Peyer's patch (tissue), 4 donors: ENCODE data around the gene CDK19. TPM values are rescaled to one million over a fixed set of nuclear protein-coding genes. Genes with fewer than 3 reads are reported as not detected.

Experiments
- DNase-seq, 3 donors: peaks; one replicate each; pipeline ENCODE4 v3.0.0-alpha.2; 2017 to 2019
- H3K27ac ChIP-seq, 4 donors: fragments of 200-600 bp; sonication (generic); one replicate each; pipeline ENCODE4 v1.5.1; 2016 to 2019
- H3K27me3 ChIP-seq, 2 donors: fragments of 200-600 bp; sonication (generic); one replicate each; pipeline ENCODE4 v1.5.1; 2019
- H3K36me3 ChIP-seq, 3 donors: fragments of 200-600 bp; sonication (generic); one replicate each; pipeline ENCODE4 v1.5.1; 2016 to 2019
- H3K4me1 ChIP-seq, 4 donors: fragments of 200-600 bp; sonication (generic); one replicate each; pipeline ENCODE4 v1.5.1; 2016 to 2019
- H3K4me3 ChIP-seq, 4 donors: fragments of 200-600 bp; sonication (generic); 1 replicate in 3 of 4; 2 replicates in 1 of 4; pipeline ENCODE4 v1.5.1; 2016 to 2019; ENCODE audit warnings: mild to moderate bottlenecking in 1 of 4
- H3K9me3 ChIP-seq, 4 donors: fragments of 200-600 bp; sonication (generic); one replicate each; pipeline ENCODE4 v1.5.1; 2016 to 2019; ENCODE audit warnings: mild to moderate bottlenecking in 1 of 4
- CTCF ChIP-seq, 6 experiments: fragments of 450-650 bp in 4 of 6; fragments of 200-600 bp in 2 of 6; sonication (generic) in 1 of 6; IDR thresholded peaks; one replicate each; pipeline ENCODE4 v1.5.1; 2017 to 2019; ENCODE audit warnings: antibody characterized with exemption in 6 of 6, mild to moderate bottlenecking in 3 of 6, moderate library complexity in 1 of 6
- POLR2A ChIP-seq, 2 donors: fragments of 450-650 bp; IDR thresholded peaks; one replicate each; pipeline ENCODE4 v1.5.1; 2017; ENCODE audit warnings: antibody characterized with exemption in 2 of 2, mild to moderate bottlenecking in 2 of 2, moderate library complexity in 2 of 2
- total RNA-seq, 4 donors: library from RNA; depleted of rRNA; stranded (reverse); fragments of >200 nt; gene quantifications; one replicate each; pipeline ENCODE4 v1.1.0, GENCODE V29; 2016

CDK19 gene
- total RNA-seq, 4 donors from 2014 or later, result 10.5 to 14.6 (median 12.9) TPM

- Histone ChIP-seq H3K27ac (no peak overlapping the region), H3K4me1 (no peaks in the 10 kb centered on the region), H3K27me3 (no peaks in the 10 kb centered on the region), H3K4me3 (no peak overlapping the region), H3K36me3 (no peaks in the 10 kb centered on the region), H3K9me3 (no peaks in the 10 kb centered on the region)
- DNase-seq, result no peak
- no peak for TF ChIP-seq POLR2A (IDR thresholded peaks at IDR 0.05)
- TF ChIP-seq CTCF (IDR thresholded peaks at IDR 0.05), result no peak
These were observed 138.9 kb downstream of the CDK19 start for GRCh38 chr6:110676396-110676795.

- no peaks in the 10 kb centered on the region for H3K4me1 ChIP-seq
- H3K9me3 ChIP-seq, result no peaks in the 10 kb centered on the region
- H3K36me3 ChIP-seq, result no peaks in the 10 kb centered on the region
- TF ChIP-seq CTCF (IDR thresholded peaks at IDR 0.05) (no peak), POLR2A (IDR thresholded peaks at IDR 0.05) (no peak)
- H3K27me3 ChIP-seq, result no peaks in the 10 kb centered on the region
- DNase-seq, result no peak
- no peak overlapping the region for H3K27ac ChIP-seq
- no peak overlapping the region for H3K4me3 ChIP-seq
These were observed 141.2 kb downstream of the CDK19 start for GRCh38 chr6:110674096-110674495.

GRCh38 chr6:110672122-110672521, 143.1 kb downstream of the CDK19 start:
- Histone ChIP-seq H3K36me3 (no peaks in the 10 kb centered on the region), H3K9me3 (no peaks in the 10 kb centered on the region), H3K4me1 (no peaks in the 10 kb centered on the region), H3K27ac (no peak overlapping the region), H3K27me3 (no peaks in the 10 kb centered on the region), H3K4me3 (no peak overlapping the region)
- no peak for TF ChIP-seq POLR2A (IDR thresholded peaks at IDR 0.05)
- TF ChIP-seq CTCF (IDR thresholded peaks at IDR 0.05), result no peak
- no peak for DNase-seq

GRCh38 chr6:110671447-110671846, 143.8 kb downstream of the CDK19 start:
- no peak overlapping the region for H3K4me3 ChIP-seq
- H3K9me3 ChIP-seq, result no peaks in the 10 kb centered on the region
- H3K27me3 ChIP-seq, result no peaks in the 10 kb centered on the region
- H3K4me1 ChIP-seq, result no peaks in the 10 kb centered on the region
- DNase-seq, result no peak
- H3K36me3 ChIP-seq, result no peaks in the 10 kb centered on the region
- TF ChIP-seq CTCF (IDR thresholded peaks at IDR 0.05), result no peak
- TF ChIP-seq POLR2A (IDR thresholded peaks at IDR 0.05), result no peak
- no peak overlapping the region for H3K27ac ChIP-seq

- H3K36me3 ChIP-seq, result no peaks in the 10 kb centered on the region
- no peaks in the 10 kb centered on the region for H3K27me3 ChIP-seq
- H3K4me1 ChIP-seq, result no peaks in the 10 kb centered on the region
- H3K9me3 ChIP-seq, result no peaks in the 10 kb centered on the region
- no peak overlapping the region for H3K4me3 ChIP-seq
- H3K27ac ChIP-seq, result no peak overlapping the region
- no peak for TF ChIP-seq POLR2A (IDR thresholded peaks at IDR 0.05)
- no peak for TF ChIP-seq CTCF (IDR thresholded peaks at IDR 0.05)
- DNase-seq, result no peak
These were observed 149.7 kb downstream of the CDK19 start for GRCh38 chr6:110665600-110665999.

GRCh38 chr6:110664933-110665332, 150.3 kb downstream of the CDK19 start:
- DNase-seq, result no peak
- Histone ChIP-seq H3K4me3 (no peak overlapping the region), H3K27me3 (no peaks in the 10 kb centered on the region), H3K36me3 (no peaks in the 10 kb centered on the region), H3K27ac (peak overlapping the region in 1 of 4 donors; percentile 7), H3K9me3 (no peaks in the 10 kb centered on the region), H3K4me1 (no peaks in the 10 kb centered on the region)
- TF ChIP-seq CTCF (IDR thresholded peaks at IDR 0.05) (no peak), POLR2A (IDR thresholded peaks at IDR 0.05) (no peak)
